Measurements from ENCODE around the gene ACBD6. TPM values are rescaled to one million over a fixed set of nuclear protein-coding genes. Genes with fewer than 3 reads are reported as not detected.

ACBD6 gene
- total and polyA plus RNA-seq, 10 of the 15 experiments (the other 5 are each of a cell fraction or from before 2014, with no cell fraction given): 15.0 to 67.3 (median 55.0) TPM

DNA sequence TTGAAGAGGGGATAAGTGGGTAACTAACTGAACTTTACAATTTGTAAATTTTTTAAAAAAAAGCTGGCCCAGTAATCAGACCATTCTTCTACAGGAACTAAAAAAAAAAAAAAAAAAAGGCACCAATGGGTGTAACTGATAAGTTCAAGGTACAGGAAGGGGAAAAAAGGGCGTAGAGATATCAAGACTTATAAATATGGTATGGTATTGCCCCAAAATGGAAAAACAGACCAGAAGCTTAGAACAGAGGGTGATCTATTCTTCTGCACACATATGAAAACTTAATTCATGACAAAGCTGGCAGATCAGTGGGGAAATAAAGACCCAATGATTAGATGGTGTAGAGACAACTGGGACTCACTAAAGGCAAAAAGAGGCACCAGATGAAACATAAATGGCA, 213.4 kb downstream of the ACBD6 start:
- H3K27ac ChIP-seq (ENCODE audit: control insufficient read depth, insufficient read depth): no peak overlapping the region
- CTCF ChIA-PET: interaction anchor here (1.0 to 1.1 kb wide), 2 partner anchors 9 to 76 kb away, joined by 3 to 4 read pairs; no protein-coding TSS in a partner anchor
- in situ Hi-C loops (cut with MboI): no loop called here
- H3K36me3 ChIP-seq (ENCODE audit: control insufficient read depth in 2 of 2, insufficient read depth in 2 of 2, low read length in 1 of 2): peaks cover 0 to 3% of the 10 kb centered on the region in 2 experiments; a peak in 1 of 4 replicates
- TF ChIP-seq SMAD1 (IDR thresholded peaks at IDR 0.05; ENCODE audit: low read depth, partially characterized antibody) (no peak), RAD51 (IDR thresholded peaks at IDR 0.05) (no peak), GABPA (IDR thresholded peaks at IDR 0.05; ENCODE audit: low read depth) (no peak), ZNF217 (IDR thresholded peaks at IDR 0.05) (no peak), RBBP5 (conservative IDR thresholded peaks at IDR 0.05) (no peak), PML (IDR thresholded peaks at IDR 0.05; ENCODE audit: low read length) (no peak)
- TF ChIP-seq, protein P1, sequence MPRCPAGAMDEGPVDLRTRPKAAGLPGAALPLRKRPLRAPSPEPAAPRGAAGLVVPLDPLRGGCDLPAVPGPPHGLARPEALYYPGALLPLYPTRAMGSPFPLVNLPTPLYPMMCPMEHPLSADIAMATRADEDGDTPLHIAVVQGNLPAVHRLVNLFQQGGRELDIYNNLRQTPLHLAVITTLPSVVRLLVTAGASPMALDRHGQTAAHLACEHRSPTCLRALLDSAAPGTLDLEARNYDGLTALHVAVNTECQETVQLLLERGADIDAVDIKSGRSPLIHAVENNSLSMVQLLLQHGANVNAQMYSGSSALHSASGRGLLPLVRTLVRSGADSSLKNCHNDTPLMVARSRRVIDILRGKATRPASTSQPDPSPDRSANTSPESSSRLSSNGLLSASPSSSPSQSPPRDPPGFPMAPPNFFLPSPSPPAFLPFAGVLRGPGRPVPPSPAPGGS (IDR thresholded peaks at IDR 0.05; ENCODE audit: borderline replicate concordance, insufficient read depth, low read depth, low read length, poor library complexity, severe bottlenecking): no peak
- TF ChIP-seq, protein P2, sequence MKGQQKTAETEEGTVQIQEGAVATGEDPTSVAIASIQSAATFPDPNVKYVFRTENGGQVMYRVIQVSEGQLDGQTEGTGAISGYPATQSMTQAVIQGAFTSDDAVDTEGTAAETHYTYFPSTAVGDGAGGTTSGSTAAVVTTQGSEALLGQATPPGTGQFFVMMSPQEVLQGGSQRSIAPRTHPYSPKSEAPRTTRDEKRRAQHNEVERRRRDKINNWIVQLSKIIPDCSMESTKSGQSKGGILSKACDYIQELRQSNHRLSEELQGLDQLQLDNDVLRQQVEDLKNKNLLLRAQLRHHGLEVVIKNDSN (IDR thresholded peaks at IDR 0.05; ENCODE audit: borderline replicate concordance, extremely low read length, insufficient read depth, low read depth, low read length): no peak
- no peak for ATAC-seq
- no peak overlapping the region for H2AFZ ChIP-seq (ENCODE audit: control insufficient read depth, low read depth, low read length)
- SMC1A ChIA-PET (ENCODE audit: uncharacterized antibody, unreplicated experiment): no interaction called here
- H3K4me1 ChIP-seq (ENCODE audit: control insufficient read depth, insufficient read depth, low read length): no peaks in the 10 kb centered on the region
- POLR2A ChIA-PET: no interaction called here
- WGBS (ENCODE audit: insufficient coverage, insufficient replicate concordance, low lambda C conversion rate, missing lambda C conversion rate): 100% methylated on average over 1 of the region's 1 CpG
- intact Hi-C loops (cut with micrococcal nuclease; ENCODE audit: unreplicated experiment): no loop called here
- no peaks in the 10 kb centered on the region for H3K79me2 ChIP-seq (ENCODE audit: control insufficient read depth, insufficient read depth, low read length)
- no peaks in the 10 kb centered on the region for H4K20me1 ChIP-seq (ENCODE audit: control insufficient read depth, insufficient read depth)
- no peak for DNase-seq (ENCODE audit: low read depth, low spot score)
- FAIRE-seq: no peak
- H3K9ac ChIP-seq (ENCODE audit: control insufficient read depth, insufficient read depth, low read length): no peak overlapping the region
- BruUV-seq (replicated peaks): no TSS peak
- no peak overlapping the region for H3K4me3 ChIP-seq
- no peaks in the 10 kb centered on the region for H3K27me3 ChIP-seq (replicated peaks in 1 of 2; ENCODE audit: control insufficient read depth in 2 of 2, insufficient read depth in 2 of 2, low read length in 1 of 2)
- H3K9me3 ChIP-seq (replicated peaks; ENCODE audit: control insufficient read depth, insufficient read depth, low read length): no peaks in the 10 kb centered on the region; the same call in 2 of the 3 replicates
- no peak overlapping the region for H3K4me2 ChIP-seq (ENCODE audit: control insufficient read depth, insufficient read depth)
- RAD21 ChIA-PET (ENCODE audit: unreplicated experiment): no interaction called here

All from GM12878 (cell line).